GM21737 (cell line): Measurements from ENCODE around the gene MCTP1.

ENCODE experiments used
- ATAC-seq: cut with Tn5 transposase; IDR thresholded peaks from one replicate; pipeline ENCODE4 v1.9.1; 2021; ENCODE audit warnings: mild to moderate bottlenecking, moderate library complexity; ENCODE audit not compliant: unreplicated experiment

Gene MCTP1

DNA sequence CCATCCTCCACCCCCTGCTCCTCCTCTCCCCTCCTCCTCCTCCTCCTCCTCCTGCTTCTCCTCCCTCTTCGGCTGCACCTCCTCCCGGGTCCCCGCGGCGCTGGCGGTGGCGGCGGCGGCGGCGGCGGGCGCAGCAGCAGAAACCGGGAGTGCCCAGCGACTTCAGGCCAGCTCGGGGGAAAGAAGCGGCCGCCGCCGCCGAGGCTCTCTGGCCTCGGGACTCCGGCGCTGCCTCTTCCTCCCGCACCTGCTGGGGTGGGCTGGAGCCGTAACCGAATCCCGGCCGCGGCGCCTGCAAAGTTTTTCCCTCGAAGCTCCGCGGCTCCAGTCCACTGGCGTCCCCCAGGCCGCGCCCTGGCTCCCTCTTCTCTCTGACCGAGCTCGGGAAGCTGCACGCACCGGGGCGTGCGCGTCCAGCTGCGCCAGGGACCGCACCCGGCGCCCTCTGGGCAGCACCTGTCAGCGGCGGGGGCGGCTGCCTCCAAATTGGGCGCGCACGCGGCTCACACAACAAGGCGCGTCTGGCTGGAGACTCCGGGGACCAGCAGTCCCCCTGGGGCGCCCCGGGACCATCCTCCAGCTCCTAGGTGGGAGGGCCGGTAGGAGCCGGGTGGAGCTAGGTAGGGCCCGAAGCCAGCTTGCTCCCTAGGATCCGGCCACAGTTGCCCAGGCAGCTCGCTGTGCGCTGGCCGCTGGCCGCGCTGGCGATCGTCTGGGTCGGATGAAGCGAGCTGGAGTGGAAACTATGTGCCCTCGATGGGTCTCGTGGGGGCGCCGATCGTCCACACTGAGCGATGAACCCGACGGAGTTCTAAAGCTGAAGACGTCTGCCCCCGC lies at the start of gene MCTP1:
Gene MCTP1, minus strand, starts transcription at position 523 of the 837 bp plus-strand sequence.
- ATAC-seq, result peak; percentile 21

DNA sequence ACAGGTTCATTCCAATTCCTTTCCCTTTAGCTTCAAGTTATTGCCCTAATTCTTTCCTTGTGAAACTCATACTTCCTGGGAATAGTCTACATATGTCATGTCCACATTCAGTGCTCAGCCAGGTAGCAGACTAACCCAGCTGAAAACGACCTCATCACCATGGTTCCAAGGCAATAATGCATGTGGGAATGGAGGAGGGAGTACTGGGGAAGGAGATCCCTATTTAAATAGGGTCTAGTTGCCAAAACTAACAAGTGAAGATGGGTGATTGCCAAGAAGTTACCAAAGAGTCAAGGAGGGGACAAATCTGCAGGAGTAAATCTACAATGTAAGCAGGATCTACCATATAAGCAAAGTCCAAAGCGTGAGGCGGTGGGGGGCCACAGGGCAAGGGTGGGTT lies 47.3 kb upstream of the MCTP1 start:
- no peak for ATAC-seq

DNA sequence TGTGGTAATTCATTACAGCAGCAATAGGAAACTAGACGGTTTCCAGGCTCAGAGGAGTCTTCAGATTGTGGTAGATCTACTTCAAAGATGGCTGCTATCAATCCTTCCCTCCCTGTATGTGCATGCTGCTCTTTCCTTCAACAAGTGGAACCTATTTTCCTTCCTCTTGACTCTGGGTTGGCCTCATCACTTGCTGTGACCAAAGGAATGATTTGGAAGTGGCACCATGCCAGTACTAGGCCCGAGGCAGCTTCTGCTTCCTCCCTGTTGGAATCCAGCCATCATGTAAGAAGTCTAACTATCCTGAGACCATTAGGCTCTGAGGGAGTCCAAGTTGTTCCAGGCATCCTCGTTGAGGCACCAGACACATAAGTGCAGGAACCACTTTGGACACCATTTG lies 46.5 kb upstream of the MCTP1 start:
- ATAC-seq, result no peak

DNA sequence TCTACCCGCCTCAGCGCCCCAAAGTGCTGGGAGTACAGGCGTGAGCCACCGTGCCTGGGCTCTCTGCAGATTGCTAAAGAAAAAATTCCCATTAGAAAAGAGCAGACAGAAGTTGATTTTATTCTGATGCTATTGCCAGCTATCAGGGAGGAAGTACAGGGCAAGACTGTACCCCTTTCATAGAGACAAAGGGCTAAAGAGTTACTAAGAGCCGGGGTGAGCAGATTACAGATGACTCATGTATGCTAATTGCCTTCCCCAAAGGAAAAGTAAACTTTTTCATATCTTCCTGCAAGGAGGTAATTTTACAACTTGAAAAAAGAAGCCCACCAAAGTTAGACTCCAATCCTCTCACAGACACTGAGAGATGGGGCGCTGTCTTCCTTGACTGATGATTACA lies 42.3 kb upstream of the MCTP1 start:
- ATAC-seq, result no peak

DNA sequence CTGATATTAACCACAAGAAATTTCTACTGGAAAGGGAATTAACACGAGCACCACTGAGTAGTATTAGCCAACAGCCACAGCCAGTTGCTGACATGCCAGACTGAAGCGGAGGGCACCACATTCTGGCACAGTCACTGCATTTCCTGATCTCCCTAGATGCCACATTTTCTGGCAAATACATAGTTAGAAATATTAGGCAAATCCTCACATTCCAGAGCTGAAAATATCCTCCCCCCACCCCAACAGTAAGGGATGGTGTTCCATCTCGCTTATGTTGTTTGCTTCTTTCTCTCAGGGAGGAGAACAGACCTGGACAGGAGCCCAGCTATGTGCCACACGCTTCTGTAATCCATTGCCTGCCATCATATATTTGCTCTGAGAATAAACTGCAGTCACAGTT lies 32.8 kb upstream of the MCTP1 start:
- no peak for ATAC-seq

DNA sequence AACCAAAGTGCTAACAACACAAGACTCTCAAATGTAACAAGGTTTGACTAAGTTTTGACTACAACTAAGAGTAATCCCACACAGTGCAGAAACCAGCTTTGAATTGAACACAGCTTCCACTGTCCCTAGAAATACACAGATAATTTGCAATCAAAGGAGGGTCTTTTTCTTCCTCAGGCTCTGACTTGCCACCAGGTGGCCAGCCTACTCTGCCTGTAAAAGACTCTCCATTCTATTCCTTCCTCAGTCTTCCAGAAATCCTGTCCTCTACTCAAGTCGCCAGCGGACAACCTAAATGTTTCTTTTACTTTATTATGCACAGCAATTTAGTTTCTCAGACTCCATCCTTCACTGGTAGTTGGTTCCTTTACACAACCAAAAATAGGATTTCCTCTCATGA lies 32.2 kb upstream of the MCTP1 start:
- no peak for ATAC-seq

DNA sequence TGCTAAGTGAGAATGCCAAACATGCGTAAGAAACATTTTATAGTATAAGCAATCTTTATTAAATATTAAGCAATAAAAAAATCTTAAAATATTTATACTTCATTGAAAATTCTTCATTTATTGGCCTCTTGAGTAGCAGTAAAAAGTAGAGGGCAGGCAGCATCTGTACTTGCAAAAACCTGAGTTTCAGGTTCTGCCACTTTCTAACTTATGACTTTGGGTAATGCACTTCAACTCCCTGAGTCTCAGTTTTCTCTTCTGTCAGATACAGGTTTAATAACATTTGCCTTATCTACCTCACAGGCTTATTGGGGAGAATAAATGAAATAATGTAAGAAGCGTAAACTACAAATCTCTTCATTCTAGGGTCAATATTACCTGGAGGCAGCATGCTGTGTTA lies 19.8 kb upstream of the MCTP1 start:
- no peak for ATAC-seq

DNA sequence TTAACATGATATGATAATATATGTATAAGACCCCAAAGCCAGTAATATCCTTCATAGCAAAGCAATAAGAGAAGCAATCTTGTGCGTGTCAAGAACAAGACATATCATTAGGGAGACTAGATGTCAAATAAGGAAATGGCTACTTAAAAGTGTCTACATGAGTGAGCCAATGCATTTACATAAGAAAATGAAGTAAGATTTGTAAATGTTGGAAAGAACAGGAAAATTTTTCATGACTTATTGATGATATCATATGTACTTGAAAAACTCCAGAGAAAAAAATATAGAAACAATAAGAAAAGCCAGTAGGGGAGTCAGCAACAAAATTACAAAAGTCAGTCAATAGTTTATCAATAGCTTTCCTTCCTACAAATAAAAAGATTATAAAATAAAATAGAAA lies 13.8 kb upstream of the MCTP1 start:
- no peak for ATAC-seq

DNA sequence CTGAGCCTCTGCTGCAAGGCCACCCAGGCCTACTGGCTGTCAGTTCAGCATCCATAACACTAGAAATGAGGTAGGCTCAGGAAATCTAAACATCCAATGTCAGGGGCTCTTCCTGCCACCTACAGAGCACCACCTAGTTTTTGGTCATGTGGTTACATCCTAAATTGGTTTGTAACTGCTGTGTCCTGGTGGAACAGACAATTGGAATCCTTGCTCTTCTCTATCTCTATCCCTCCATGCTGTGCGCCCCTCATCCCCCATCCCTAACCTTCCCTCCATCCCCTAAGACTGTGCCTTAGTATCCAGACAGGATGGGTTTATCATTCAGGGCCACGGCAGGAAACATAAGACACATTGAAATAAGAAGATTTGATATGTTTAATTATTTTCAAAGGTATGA lies 11.4 kb upstream of the MCTP1 start:
- no peak for ATAC-seq

DNA sequence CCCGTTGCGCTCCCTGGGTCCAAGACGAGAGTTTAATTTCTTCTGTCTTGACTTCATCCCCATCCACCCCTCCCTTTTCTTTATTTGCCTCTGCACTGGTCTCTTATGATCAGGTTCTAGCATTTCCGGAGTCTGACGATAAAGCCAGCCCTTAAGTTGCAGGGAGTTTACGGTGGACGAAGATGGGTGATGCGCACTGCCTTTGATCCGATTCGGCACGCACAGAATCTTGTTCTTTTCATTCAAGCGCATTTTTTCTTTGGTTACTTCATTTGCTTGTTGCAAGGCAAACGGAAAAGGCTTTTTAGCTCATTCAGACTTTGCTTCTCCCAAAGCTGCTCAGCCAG lies 488 bp upstream of the MCTP1 start:
- ATAC-seq, result no peak

DNA sequence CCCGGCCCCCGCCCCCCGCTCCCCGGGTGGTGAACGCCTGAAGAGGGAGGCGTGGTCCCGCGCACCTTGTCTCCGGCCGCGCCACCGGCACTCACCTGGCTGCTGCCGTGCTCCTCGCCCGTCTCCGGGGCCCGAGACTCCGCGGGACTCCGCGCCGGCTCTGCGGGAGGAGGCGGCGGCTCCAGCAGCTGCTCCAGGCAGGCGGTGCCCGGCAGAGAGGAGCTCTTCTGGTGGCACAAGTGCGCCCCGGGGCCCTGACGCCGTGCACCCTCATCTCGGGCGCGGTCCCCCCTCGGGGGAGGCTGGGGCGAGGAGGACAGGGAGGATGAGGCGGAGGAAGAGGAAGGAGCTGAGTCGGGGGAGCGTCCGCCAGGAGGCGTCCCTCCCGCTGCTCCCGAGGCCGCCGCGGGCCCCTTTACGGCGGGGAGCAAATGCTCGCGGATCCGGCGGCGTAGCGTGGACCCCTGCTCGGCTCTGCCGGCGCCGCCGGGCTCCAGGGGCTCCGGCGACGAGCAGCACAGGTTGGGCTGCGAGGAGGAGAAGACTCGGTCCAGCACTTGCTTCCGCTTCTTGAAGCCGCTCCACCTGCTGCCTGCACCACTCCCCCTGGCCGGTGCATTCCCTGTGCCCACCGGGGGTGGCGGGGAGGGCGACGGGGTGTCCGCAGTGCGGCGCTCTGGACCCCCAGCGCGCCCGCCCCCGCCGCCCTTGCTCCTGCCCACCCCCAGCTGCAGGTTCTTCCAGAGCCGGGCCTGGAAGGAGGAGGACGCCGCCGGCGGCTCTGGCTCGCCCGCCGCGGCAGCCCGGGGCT lies 928 bp downstream of the MCTP1 start:
- peak; percentile 48 for ATAC-seq

DNA sequence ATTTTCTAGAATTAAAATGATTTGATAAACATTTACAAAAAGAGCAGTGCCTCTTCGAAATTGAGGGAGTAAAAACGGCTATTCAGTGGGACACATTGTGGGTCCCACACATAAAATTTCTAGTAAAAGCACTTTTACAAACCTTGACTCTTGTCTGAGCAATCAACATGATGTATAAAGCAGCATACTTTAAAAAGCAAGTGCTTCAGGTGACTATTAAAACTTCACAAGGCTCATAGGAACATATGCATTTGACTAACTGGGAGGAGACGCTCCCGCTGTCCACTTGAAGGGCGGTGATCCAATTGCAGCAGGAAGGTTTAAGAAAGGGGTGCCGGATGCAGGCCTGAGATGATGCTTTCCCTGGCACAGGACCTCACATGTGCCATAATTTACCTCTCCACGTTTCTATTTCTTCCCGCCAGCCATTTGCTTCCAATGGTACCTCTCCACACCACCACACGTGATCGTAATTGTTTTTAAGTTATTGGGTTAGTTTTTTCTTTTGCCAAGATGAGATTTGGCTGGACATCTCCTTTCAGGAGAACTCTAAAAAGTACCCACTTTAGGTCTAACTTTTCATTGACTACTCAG lies 1.8 kb downstream of the MCTP1 start:
- no peak for ATAC-seq

DNA sequence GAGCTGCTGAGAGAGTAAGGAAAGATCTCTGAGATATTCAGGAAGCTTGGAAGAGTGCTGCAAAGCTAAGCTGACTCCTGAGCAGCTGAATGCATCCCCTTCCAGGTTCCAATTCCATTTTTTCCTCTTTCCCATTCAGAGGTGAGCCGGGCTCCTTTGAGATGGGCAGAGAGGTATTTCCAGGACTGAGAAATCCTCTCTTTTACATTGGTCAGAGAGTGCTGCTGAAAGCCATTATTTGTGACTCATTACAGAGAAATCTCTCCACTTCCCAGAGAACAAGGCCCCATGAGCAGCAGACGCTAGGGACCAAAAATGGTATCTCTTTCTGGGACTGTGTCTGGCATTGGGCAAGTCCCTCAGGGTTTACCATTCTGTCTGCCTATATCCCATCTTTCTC lies 3.7 kb downstream of the MCTP1 start:
- no peak for ATAC-seq

DNA sequence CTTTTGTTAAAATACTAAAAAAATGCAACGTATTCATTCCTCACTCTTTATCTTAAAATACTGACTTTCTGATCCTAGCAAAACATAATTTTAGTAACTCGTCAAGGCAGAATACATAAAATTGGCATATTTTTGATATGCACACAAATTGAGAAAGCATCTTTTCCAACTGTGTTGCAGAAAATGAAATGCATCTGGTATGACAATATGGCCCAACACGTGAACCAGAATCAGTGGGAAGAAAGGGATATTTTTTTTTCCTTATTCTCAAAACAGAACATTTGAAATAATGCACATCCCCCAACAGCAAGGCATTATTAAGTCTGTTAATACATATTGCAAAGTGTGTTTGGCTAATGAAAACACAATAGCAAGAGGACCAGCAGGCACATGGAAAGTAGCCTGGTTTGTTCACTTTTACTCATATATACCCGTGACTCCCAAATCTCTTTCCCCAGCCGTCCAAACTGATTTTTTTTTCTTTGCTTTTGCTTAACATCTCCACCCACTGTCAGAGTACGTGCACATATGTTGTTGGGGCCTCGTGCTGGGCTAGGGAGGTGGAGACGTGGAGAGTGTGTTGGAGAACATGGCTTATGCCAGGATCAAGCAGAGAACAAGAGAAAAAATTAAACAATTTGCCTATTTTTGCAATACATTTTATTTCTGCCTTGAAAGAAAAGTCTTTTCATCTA lies 4.3 kb downstream of the MCTP1 start:
- no peak for ATAC-seq

DNA sequence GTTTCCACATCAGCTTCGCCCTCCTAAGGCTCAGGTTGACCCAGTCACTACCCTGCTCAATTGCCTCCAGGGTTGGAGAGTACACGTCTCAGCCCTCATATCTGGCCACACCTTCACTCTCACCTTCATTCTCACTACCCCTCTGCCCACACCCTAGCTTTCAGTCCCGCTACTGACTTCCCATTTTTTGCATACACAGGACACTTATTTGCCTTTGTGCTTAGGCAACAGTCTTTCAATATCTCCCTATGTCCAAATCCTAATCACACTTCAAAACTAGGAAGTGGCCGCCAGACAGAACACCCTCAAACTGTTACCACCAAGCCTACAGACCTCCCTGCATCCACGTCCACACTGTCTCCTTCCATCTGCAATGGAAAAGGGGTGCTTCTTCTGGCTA lies 10.9 kb downstream of the MCTP1 start:
- no peak for ATAC-seq

DNA sequence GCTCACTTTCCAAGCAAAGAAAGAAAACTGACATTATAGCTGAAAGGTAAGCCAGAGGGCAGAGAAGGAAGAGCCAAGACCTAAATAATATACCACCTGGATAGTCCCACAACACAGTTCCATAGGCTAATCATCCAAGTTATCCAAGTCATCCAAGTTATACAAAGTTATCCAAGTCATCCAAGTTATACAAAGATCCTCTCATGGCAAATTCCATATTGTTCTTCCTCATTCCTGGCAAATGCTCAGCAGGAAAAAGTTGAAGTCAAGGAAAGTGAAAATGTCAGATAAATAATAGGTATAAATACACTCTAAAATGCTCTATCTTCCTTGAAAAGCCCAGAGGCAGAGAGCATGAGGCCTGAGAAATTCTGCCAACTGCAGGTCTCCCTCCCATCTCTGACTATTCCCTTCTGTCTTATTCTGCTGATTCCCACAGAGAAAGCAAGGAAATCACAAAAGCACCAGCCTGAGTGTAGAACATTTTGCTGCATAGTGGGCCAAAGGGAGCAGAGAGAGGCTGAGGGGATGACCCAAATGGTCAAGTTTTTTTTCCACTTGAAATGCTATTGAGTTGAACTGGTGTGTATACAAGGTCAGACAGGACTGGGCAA lies 12.5 kb downstream of the MCTP1 start:
- no peak for ATAC-seq

DNA sequence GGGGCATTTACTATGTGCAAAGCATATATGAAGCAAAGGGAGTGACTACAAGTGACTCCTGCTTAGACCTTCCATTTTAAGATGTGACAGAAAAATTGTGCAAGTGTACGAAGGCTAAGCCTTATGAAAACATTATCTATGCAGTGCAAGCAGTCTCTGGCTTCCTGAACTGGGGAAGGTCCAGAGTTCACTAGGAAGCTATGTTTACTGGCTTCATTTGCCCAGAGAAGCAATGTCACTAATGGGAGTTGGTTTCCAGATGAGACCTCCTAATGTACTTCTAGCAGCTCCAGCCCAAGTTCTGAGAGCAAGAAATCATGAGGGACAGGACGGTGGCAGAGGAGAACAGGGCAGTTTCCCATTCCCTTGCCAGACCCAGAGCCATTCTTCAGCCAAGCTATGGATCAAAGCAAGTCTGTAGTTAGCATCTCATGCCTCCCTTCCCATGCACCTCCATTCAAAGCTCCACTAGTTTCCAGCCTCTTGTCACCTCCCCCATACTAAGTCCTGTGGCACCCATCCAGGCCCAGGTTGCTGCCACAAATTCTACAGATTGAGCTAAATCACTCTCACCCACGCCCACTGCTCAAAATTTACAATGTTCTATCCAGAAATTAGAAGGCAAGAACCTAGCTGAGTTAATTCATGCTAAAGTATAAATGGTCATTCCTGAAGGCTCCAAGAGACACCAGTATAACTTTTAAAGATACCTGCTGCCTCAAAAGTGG lies 21.8 kb downstream of the MCTP1 start:
- ATAC-seq, result no peak

DNA sequence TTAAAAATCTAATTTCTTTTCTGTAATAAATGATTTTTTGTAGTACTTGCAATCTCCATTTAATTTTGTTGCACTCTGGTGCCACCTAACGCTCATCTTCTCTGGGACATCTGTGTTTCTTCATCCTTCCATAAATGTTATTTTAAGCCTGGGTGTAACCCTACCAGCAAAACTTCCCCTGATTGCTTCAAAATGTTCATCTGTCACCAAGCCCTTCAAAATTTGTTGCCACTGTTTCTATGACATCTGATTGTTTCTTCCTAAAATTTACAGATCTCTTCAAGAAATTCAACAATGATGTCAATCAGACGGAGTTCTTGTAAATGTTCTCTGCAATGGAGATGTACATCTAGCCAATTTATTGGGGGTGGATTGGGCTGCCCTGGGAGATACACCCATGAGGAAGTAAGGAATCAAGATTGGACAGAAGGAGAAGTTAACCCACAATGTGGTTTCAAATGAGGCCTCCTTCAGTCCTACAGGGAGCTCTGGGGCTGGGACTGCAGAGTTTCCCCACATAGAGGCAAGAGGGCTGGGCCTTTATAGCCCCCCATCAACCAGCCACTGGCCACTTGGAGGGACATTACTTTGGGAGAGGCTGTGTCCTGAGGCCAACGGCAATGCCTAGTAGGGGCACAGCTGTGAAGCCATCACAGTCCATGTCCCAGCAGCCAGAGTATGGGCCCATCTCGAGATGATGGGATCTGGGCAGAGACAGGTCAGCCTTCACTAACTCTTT lies 23.3 kb downstream of the MCTP1 start:
- ATAC-seq, result no peak

DNA sequence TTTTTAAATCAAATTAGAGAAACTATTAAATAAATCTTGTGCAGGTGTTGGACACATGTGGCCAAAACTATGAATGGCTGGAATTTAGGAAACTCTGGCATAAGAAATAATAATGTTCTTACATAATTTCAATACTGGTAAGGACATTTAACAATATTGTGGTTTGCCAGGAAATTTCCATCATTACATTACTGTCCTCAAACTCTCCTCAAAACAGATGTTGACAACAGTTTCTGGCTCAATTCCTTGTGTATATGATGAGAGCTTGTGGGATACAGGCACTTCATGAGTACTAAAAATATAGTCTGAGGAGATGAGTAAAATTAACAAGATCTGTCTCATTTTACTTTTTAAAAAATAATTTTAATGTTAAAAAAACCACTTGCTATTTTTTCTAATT lies 27.9 kb downstream of the MCTP1 start:
- no peak for ATAC-seq

DNA sequence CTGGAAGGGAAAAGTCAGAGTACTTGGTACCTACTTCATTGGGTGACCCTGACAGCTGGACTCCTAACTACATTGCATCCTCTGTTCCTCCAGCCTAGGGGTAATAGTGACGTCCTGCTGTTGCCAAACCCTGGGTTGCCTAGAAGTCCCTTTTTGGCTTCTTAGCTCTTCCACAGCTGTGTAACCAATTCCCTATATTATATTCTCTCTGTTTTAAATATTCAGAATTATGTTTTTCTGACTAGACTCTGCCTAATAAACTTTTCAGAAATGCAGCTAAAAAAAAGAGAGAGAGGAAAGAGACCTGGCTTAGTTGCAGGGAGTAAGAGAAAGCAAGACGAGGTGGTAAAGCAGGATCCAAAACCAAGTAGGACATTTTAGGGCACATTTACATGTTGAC lies 28.4 kb downstream of the MCTP1 start:
- ATAC-seq, result no peak
